Measurements from ENCODE around the gene NEDD4L. TPM values are rescaled to one million over a fixed set of nuclear protein-coding genes. Genes with fewer than 3 reads are reported as not detected.

Gene NEDD4L
- total RNA-seq, 1 donor from 2014 or later, result 93.9 TPM

GRCh38 chr18:58230438-58231179, 186.6 kb downstream of the NEDD4L start:
- Mint-ChIP-seq H3K27ac (ENCODE audit: unreplicated experiment) (no peak overlapping the region), H3K9me3 (ENCODE audit: unreplicated experiment) (no peaks in the 10 kb centered on the region), H3K4me1 (ENCODE audit: low read depth, unreplicated experiment) (peaks cover 54% of the 10 kb centered on the region), H3K4me3 (ENCODE audit: unreplicated experiment) (no peak overlapping the region), H3K36me3 (ENCODE audit: low read depth, unreplicated experiment) (peaks cover 9% of the 10 kb centered on the region), H3K27me3 (ENCODE audit: low read depth, unreplicated experiment) (no peaks in the 10 kb centered on the region)
- Histone ChIP-seq H3K36me3 (ENCODE audit: insufficient read depth, low read length) (peaks cover 3% of the 10 kb centered on the region), H3K27ac (ENCODE audit: low read depth, low read length) (no peak overlapping the region), H3K4me1 (ENCODE audit: insufficient read depth, low read length) (peaks cover 4% of the 10 kb centered on the region), H3K27me3 (ENCODE audit: insufficient read depth, low read length) (no peaks in the 10 kb centered on the region), H3K9me3 (ENCODE audit: insufficient read depth, low read depth, low read length) (no peaks in the 10 kb centered on the region), H3K4me2 (ENCODE audit: low read length) (no peak overlapping the region), H4K20me1 (ENCODE audit: insufficient read depth, low read length) (peaks cover 91% of the 10 kb centered on the region), H2AFZ (ENCODE audit: low read depth, low read length) (no peak overlapping the region), H3K4me3 (ENCODE audit: insufficient read depth, low read depth, low read length) (no peak overlapping the region), H3K9ac (ENCODE audit: low read length) (no peak overlapping the region), H3K79me2 (ENCODE audit: insufficient read depth, low read length) (peaks cover 94% of the 10 kb centered on the region)
- FAIRE-seq (no peak), DNase-seq (ENCODE audit: low read depth) (no peak)
- TF ChIP-seq EZH2 (IDR thresholded peaks at IDR 0.05; ENCODE audit: insufficient read depth, low read length), result no peak
- no peak for TF ChIP-seq CTCF (IDR thresholded peaks at IDR 0.05; ENCODE audit: insufficient read depth, low read depth, low read length)

DNA sequence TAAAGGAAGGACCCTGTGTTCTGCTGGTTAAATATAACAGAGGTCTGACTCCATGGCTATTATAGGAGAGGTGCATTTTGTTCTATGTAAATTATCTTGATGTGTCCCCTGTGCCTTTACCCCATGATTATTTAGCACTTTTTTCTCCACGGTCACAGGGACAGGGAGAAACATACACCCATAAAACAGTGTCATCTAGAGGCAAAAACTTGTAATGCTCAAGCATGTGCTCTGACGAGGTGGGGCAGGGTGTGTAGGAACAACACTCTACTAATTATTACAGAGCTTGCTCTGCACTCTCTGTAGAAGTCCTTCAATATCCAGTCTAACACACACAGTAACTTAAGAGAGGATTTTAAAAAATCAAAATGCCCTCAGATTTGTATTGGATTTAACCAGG, 187.9 kb downstream of the NEDD4L start:
- Histone ChIP-seq H3K27me3 (ENCODE audit: insufficient read depth, low read length) (no peaks in the 10 kb centered on the region), H3K4me3 (ENCODE audit: insufficient read depth, low read depth, low read length) (no peak overlapping the region), H3K9me3 (ENCODE audit: insufficient read depth, low read depth, low read length) (no peaks in the 10 kb centered on the region), H3K27ac (ENCODE audit: low read depth, low read length) (no peak overlapping the region), H3K79me2 (ENCODE audit: insufficient read depth, low read length) (peaks cover 87% of the 10 kb centered on the region), H3K9ac (ENCODE audit: low read length) (no peak overlapping the region), H3K4me1 (ENCODE audit: insufficient read depth, low read length) (peaks cover 8% of the 10 kb centered on the region), H2AFZ (ENCODE audit: low read depth, low read length) (no peak overlapping the region), H4K20me1 (ENCODE audit: insufficient read depth, low read length) (peaks cover 85% of the 10 kb centered on the region), H3K4me2 (ENCODE audit: low read length) (no peak overlapping the region), H3K36me3 (ENCODE audit: insufficient read depth, low read length) (peaks cover 3% of the 10 kb centered on the region)
- H3K4me3 Mint-ChIP-seq (ENCODE audit: unreplicated experiment), result no peak overlapping the region
- DNase-seq (ENCODE audit: low read depth) (no peak), FAIRE-seq (no peak)
- H3K4me1 Mint-ChIP-seq (ENCODE audit: low read depth, unreplicated experiment), result peaks cover 51% of the 10 kb centered on the region
- peak; percentile 16 for TF ChIP-seq CTCF (IDR thresholded peaks at IDR 0.05; ENCODE audit: insufficient read depth, low read depth, low read length)
- TF ChIP-seq EZH2 (IDR thresholded peaks at IDR 0.05; ENCODE audit: insufficient read depth, low read length), result no peak
- H3K27ac Mint-ChIP-seq (ENCODE audit: unreplicated experiment), result no peak overlapping the region
- H3K9me3 Mint-ChIP-seq (ENCODE audit: unreplicated experiment), result no peaks in the 10 kb centered on the region
- H3K27me3 Mint-ChIP-seq (ENCODE audit: low read depth, unreplicated experiment), result no peaks in the 10 kb centered on the region
- H3K36me3 Mint-ChIP-seq (ENCODE audit: low read depth, unreplicated experiment), result peaks cover 9% of the 10 kb centered on the region

DNA sequence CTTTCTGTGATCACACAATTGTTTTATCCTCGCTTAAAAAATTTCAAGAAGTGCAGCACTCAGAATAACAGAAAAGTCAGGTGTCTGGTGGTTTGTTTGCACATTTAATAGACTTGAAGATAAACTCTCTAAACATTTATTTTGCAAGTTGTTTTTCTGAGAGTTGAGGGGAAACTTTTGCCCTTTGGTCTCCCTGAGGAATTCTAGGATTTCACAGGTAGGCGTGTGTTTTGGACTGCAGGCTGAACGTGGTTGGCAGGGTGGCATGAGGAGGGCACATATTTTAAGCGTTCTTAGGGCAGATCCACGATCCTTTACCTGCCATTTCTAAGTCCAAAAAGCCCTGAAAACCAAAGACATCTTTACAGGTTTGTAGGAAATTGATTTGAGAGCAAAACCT, 188.6 kb downstream of the NEDD4L start:
- Histone ChIP-seq H3K27ac (ENCODE audit: low read depth, low read length) (no peak overlapping the region), H3K9ac (ENCODE audit: low read length) (no peak overlapping the region), H2AFZ (ENCODE audit: low read depth, low read length) (no peak overlapping the region), H4K20me1 (ENCODE audit: insufficient read depth, low read length) (peaks cover 83% of the 10 kb centered on the region), H3K4me1 (ENCODE audit: insufficient read depth, low read length) (peaks cover 8% of the 10 kb centered on the region), H3K36me3 (ENCODE audit: insufficient read depth, low read length) (peaks cover under 1% of the 10 kb centered on the region), H3K27me3 (ENCODE audit: insufficient read depth, low read length) (no peaks in the 10 kb centered on the region), H3K79me2 (ENCODE audit: insufficient read depth, low read length) (peaks cover 86% of the 10 kb centered on the region), H3K4me3 (ENCODE audit: insufficient read depth, low read depth, low read length) (no peak overlapping the region), H3K9me3 (ENCODE audit: insufficient read depth, low read depth, low read length) (no peaks in the 10 kb centered on the region), H3K4me2 (ENCODE audit: low read length) (no peak overlapping the region)
- H3K4me3 Mint-ChIP-seq (ENCODE audit: unreplicated experiment), result no peak overlapping the region
- H3K36me3 Mint-ChIP-seq (ENCODE audit: low read depth, unreplicated experiment), result peaks cover 9% of the 10 kb centered on the region
- DNase-seq (ENCODE audit: low read depth) (no peak), FAIRE-seq (no peak)
- no peak overlapping the region for H3K27ac Mint-ChIP-seq (ENCODE audit: unreplicated experiment)
- H3K27me3 Mint-ChIP-seq (ENCODE audit: low read depth, unreplicated experiment), result no peaks in the 10 kb centered on the region
- H3K9me3 Mint-ChIP-seq (ENCODE audit: unreplicated experiment), result no peaks in the 10 kb centered on the region
- peaks cover 47% of the 10 kb centered on the region for H3K4me1 Mint-ChIP-seq (ENCODE audit: low read depth, unreplicated experiment)
- no peak for TF ChIP-seq EZH2 (IDR thresholded peaks at IDR 0.05; ENCODE audit: insufficient read depth, low read length)
- no peak for TF ChIP-seq CTCF (IDR thresholded peaks at IDR 0.05; ENCODE audit: insufficient read depth, low read depth, low read length)
